Stimulated activated CD4-positive, alpha-beta T cell treated with anti-CD3 and anti-CD28 coated beads, Interleukin-1b, Interleukin-23, amount 100 ng/mL, for 24 hours (primary cell): Measurements from ENCODE around the gene SAFB2.

Experiments used
- DNase-seq, 4 experiments: peaks; one replicate each; pipeline ENCODE4 v3.0.0-alpha.2; 2020; ENCODE audit warnings: low read depth in 4 of 4, low spot score in 1 of 4

The SAFB2 gene

DNA sequence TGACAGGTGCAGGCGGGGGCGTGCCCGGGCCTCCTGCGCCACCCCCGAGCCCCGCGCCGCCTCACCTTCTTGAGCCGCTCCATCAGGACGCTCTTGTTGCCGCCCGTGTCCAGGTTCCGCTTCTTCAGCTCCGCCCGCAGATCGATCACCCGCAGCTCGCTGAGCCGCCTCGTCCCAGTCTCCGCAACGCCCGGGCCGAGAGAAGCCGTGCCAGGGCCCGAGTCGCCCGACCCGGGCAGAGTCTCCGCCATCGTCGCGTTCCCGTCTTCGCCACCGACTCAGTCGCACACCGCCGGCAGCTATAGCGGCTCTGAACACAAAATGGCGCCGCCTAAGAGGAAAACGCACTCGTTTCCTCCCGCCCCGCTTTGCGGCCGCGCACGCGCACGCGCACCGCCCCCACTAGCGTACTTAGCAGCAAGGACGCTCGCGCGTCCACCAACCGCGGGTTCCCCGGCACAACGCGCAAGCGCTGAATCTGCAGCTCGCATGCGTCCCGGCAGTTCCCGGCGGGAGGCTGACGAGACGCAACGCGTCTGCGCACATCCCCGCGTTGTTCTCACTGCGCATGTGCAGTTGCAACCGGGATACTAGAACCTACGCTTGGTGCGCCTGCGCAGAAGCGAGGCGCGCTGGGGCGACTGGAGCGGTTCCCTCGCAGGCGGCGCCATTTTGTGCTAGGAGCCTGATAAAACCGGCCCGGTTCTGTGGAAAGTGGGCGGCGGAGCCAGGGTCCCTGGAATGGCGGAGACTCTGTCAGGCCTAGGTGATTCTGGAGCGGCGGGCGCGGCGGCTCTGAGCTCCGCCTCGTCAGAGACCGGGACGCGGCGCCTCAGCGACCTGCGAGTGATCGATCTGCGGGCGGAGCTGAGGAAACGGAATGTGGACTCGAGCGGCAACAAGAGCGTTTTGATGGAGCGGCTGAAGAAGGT, at the start of gene SAFB2, which contains the start of gene SAFB:
TSS of gene SAFB2 (minus strand) at position 312 of the 932 bp plus-strand sequence. CDS start at position 251, 61 bp downstream.
TSS of gene SAFB (plus strand) at position 619 of the 932 bp plus-strand sequence. CDS start at position 742, 123 bp downstream.
- DNase-seq = peak; percentile 93 to 99 (median 98)

GRCh38 chr19:5671600-5671999, 49.0 kb upstream of the SAFB2 start:
- DNase-seq = no peak

DNA sequence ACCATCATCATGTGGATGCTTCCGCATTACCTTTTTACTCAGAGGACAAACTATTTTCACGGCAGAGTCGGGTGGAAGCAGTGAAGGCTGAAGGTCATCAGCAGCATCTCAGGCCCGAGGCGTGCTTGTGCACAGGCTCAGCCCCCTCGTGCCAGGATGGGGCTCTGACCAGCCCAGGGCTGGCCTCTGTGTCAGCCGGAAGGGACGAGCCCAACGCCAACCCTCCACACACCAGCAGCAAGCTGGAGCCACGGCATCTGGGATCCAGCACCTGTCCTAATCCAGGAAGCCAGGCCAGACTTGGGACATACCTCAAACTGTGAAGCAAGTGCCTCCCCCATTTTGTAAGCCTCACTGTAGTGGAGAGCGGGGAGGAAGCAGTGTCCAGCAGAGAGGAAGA, 46.6 kb upstream of the SAFB2 start:
- no peak for DNase-seq

- no peak for DNase-seq
These were observed 45.2 kb upstream of the SAFB2 start for GRCh38 chr19:5667751-5668271.

- no peak for DNase-seq
These were observed 44.5 kb upstream of the SAFB2 start for GRCh38 chr19:5666921-5667610.

DNA sequence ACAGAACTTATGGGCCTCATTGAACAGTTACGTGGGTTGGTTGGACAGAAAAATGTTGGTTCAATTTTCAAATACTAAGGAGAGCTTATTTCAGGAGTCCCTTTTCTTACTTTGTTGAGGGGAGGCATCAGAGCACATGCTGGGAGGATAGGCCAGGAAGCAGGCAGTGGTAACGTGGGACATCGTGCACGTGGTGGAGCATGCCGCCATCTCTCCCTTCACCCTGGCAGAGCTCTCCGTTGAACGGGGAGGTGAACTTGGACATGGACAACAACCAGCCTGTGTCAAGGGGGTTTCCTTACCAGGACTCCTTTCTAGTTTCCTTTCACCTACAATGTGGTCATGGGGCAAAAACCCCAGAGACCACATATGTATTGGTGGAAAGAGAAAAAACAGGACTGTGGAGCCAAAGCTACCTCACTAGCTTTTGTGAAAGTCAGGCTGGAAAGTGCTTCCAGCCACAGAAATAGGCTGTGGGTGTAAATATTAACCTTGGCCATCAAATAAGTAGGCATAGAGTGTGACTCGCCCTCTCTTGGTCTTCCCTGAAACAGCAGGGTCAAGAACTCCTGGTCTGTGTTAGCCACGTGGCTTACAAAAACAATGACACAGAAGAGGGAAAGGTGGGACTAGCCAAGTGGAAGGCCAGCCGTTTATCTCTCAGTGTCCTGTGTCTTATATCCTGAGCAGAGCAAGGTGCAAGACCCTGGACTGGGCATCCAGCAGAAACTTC, 43.4 kb upstream of the SAFB2 start:
- DNase-seq = no peak

- no peak for DNase-seq
These were observed 41.9 kb upstream of the SAFB2 start for GRCh38 chr19:5664515-5664914.

DNA sequence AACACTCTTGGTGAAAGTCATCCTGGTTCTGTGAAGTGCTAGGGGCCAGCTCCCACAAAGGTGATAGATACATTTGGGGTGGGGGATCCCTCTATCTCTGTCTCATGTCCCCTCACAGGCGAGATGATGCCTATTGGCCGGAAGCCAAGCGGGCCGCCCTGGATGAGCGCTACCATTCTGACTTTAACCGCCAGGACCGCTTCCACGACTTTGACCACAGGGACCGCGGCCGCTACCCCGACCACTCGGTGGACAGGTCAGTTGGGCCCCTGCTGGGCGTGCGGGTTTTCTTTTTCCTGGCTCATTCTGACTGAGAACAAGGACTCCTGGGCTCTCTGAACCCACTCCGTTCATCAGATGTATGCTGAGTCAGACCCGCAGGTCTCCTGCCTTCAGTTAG, 41.3 kb upstream of the SAFB2 start:
- DNase-seq = no peak

GRCh38 chr19:5661483-5661882, 38.9 kb upstream of the SAFB2 start:
- no peak for DNase-seq

GRCh38 chr19:5655412-5655811, 32.8 kb upstream of the SAFB2 start:
- DNase-seq = no peak

GRCh38 chr19:5654931-5655330, 32.4 kb upstream of the SAFB2 start:
- DNase-seq = no peak

- no peak for DNase-seq
These were observed 29.7 kb upstream of the SAFB2 start for GRCh38 chr19:5652261-5652660.

GRCh38 chr19:5651361-5651760, 28.8 kb upstream of the SAFB2 start:
- DNase-seq = no peak

- DNase-seq = no peak
These were observed 25.9 kb upstream of the SAFB2 start for GRCh38 chr19:5648464-5648863.

DNA sequence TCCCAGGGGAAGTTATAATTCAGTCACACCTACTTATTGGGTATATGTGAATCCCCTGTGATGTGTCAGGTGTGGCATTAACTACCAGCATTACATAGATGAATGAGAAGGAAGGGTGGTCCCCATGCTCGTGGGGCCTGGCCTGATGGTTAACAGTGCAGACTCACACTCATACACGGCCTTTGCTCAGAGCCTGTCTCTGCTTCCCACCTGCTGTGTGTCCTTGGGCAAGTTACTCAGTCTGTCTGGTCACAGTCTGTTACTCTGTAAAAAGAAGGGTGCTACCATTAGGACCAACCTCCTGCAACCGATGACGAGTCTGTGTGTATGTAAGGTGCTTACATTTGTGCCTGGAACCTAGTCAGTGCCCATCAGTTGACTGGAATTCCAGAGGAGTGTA, 24.1 kb upstream of the SAFB2 start:
- no peak for DNase-seq

DNA sequence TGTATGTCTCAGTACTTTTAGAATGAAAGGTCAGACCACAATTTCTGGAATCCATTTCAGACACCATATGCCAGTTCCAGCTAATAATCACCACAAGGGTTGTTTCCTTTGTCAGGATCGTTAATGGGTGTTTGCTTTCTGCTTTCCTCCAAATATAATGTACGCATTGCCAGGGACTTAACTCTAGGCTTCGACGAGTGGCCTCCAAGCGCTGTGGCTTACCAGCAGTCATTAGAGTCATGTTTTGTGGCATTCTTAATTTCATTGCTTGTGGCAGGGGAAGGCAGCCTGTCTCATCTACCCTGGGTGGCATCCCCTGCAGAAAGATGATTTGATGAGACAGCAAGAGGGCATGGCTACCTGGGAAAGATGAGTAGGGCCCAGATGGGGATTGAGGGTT, 22.8 kb upstream of the SAFB2 start:
- DNase-seq = no peak

- DNase-seq = no peak
These were observed 21.5 kb upstream of the SAFB2 start for GRCh38 chr19:5644037-5644436.

DNA sequence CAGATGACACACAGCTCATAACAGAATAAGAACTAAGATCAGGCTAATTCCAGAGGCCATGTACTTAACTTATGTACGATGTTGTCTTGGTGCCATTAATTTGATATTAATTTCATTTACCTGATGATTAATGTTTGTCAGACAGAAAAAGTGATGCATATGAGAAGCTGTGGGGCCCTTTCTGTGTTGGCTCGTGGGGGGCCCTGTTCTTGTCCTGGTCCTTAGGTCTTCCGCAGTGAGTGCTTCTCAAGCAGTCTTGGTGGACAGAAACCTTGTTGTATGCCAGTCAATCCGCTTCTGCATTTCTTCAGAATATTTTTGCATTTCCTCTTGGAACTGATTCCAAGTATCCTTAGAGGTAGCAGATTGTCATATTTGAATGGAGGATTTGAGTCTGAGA, 20.5 kb upstream of the SAFB2 start:
- no peak for DNase-seq

DNA sequence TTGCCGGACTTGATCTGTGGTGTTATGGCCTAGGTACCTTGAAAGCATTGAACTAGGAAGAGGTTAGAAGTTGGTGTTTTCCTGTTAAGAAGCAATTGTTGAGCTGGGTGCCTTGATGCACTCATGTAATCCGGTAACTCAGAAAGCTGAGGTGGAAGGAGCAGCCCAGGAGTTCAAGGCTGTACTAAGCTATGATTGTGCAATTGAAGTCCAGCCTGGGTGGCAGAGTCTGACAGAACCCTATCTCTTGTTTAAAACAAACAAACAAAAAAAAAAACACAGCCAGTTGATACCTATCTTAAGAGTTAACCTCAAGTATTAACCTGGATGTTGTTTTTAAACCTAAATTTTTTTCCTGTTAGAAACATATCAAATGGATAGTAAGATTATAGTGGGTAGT, 19.6 kb upstream of the SAFB2 start:
- DNase-seq = no peak

DNA sequence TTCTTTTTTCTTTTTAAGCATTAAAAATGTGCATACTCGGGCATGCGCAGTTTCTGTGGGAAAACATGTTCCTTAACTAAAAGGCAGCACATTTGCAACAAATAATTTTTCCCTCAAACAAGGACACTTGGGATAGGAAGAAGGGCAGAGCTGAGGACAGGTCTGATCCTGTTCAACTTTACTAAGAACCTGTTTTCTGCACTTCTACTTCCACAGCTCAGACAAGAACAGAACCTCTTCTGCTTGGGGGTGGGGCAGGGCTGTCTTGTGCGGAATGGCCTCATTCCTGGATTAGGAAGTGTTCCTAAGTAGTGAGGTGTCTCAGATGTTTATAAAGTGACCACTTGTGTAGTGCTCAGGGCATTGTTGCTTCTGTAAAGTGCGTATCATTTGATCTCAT, 18.6 kb upstream of the SAFB2 start:
- DNase-seq = no peak

DNA sequence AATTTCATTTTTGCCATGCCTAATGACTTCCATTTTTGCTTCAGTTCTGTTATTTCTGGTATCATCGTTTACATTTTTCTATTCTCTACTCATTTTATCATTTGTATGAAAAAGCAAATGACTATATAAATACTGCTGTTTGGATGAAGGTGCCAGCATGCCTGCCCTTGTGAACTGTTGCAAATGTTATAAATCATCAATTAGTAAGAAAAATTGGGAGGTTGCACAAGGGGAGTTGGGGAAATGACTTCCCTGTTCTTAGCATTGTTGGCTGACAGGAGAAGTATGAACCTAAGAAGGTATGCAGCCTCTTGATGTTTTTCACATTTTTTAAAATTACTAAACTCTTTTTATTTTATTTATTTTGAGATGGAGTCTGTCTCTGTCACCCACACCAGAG, 15.4 kb upstream of the SAFB2 start:
- DNase-seq = no peak
